GM12878 (cell line): ENCODE results near the gene MT1H. TPM values are rescaled to one million over a fixed set of nuclear protein-coding genes. Genes with fewer than 3 reads are reported as not detected.

Source experiments
- ATAC-seq: fragments of 200-7000 bp; cut with Tn5 transposase; 3 replicates; pipeline ENCODE4 v1.9.1; 2020; ENCODE audit warnings: mild to moderate bottlenecking, moderate library complexity
- BruUV-seq: library from RNA; stranded (reverse); fragments of 400-500 nt; replicated peaks from 2 replicates; lab custom pipeline; 2021; lab: Mats Ljungman, UMichigan
- CTCF ChIA-PET: fragments of 300-600 bp; sonication (Branson Sonifier 250); formaldehyde crosslinking; extraction: SDS; loops from one replicate; lab custom pipeline; 2021; ENCODE audit warnings: inconsistent platforms; lab: Yijun Ruan, JAX
- POLR2A ChIA-PET: fragments of 350-600 bp; formaldehyde crosslinking; extraction: SDS; loops from one replicate; lab custom pipeline; 2021; ENCODE audit warnings: inconsistent platforms; lab: Charles Lee
- RAD21 ChIA-PET: fragments of 300-600 bp; sonication (Branson Sonifier 250); formaldehyde crosslinking; loops from one replicate; lab custom pipeline; 2023; ENCODE audit warnings: antibody characterized with exemption; ENCODE audit not compliant: unreplicated experiment; lab: Charles Lee
- SMC1A ChIA-PET: fragments of 300-600 bp; sonication (Branson Sonifier 250); formaldehyde crosslinking; loops from one replicate; lab custom pipeline; 2023; ENCODE audit not compliant: unreplicated experiment, uncharacterized antibody; lab: Charles Lee
- DNase-seq: peaks from one replicate; pipeline ENCODE4 v3.0.0-alpha.2; 2011; ENCODE audit warnings: low read depth, low spot score
- FAIRE-seq: peaks from 3 replicates; lab custom pipeline; 2011; peaks lifted over from hg19 to GRCh38; lab: Jason Lieb, UNC
- H2AFZ ChIP-seq: 2 replicates; pipeline ENCODE4 v1.6.0; 2011; ENCODE audit warnings: low read depth, low read length, control low read depth; ENCODE audit not compliant: control insufficient read depth
- H3K27ac ChIP-seq: 2 replicates; pipeline ENCODE4 v1.5.1; 2011; ENCODE audit warnings: control low read depth; ENCODE audit not compliant: control insufficient read depth, insufficient read depth
- H3K27me3 ChIP-seq, 2 experiments: replicated peaks in 1 of 2; 2 replicates each; pipeline versions ENCODE4 v1.6.0 to v1.6.1; 2011; ENCODE audit warnings: low read length in 1 of 2; ENCODE audit not compliant: control insufficient read depth in 2 of 2, insufficient read depth in 2 of 2
- H3K36me3 ChIP-seq, 2 experiments: 2 replicates each; pipeline ENCODE4 v1.5.1; 2011; ENCODE audit warnings: low read length in 1 of 2; ENCODE audit not compliant: control insufficient read depth in 2 of 2, insufficient read depth in 2 of 2
- H3K4me1 ChIP-seq: 2 replicates; pipeline ENCODE4 v1.6.1; 2011; ENCODE audit warnings: mild to moderate bottlenecking, low read length, moderate library complexity, mixed read lengths; ENCODE audit not compliant: control insufficient read depth, insufficient read depth
- H3K4me2 ChIP-seq: 2 replicates; pipeline ENCODE4 v1.6.0; 2011; ENCODE audit warnings: control low read depth; ENCODE audit not compliant: control insufficient read depth, insufficient read depth
- H3K4me3 ChIP-seq: fragments of 200-600 bp; sonication (generic); 2 replicates; pipeline ENCODE4 v1.5.1; 2016
- H3K79me2 ChIP-seq: 2 replicates; pipeline ENCODE4 v1.6.0; 2011; ENCODE audit warnings: low read length; ENCODE audit not compliant: control insufficient read depth, insufficient read depth
- H3K9ac ChIP-seq: 2 replicates; pipeline ENCODE4 v1.8.0; 2011; ENCODE audit warnings: low read length, control low read depth, mixed read lengths; ENCODE audit not compliant: control insufficient read depth, insufficient read depth
- H3K9me3 ChIP-seq: replicated peaks from 3 replicates; pipeline ENCODE4 v1.5.1; 2011; ENCODE audit warnings: mild to moderate bottlenecking, low read length; ENCODE audit not compliant: control insufficient read depth, insufficient read depth
- H4K20me1 ChIP-seq: 2 replicates; pipeline ENCODE4 v1.6.0; 2011; ENCODE audit not compliant: control insufficient read depth, insufficient read depth
- WGBS: methylation state at CpG from one replicate; pipeline ENCODE4 v1.1.6; 2016; ENCODE audit warnings: low lambda C conversion rate; ENCODE audit not compliant: insufficient replicate concordance, insufficient coverage; ENCODE audit errors: missing lambda C conversion rate; 5-methylcytosine and 5-hydroxymethylcytosine counted together
- in situ Hi-C: fragments of 300-500 bp; cut with MboI; formaldehyde crosslinking; loops from 9 replicates; pipeline ENCODE4 v1.14.3; 2018; ENCODE audit warnings: mixed read lengths
- intact Hi-C: fragments of 100-400 bp; cut with micrococcal nuclease; formaldehyde crosslinking; loops from one replicate; pipeline ENCODE4 v1.14.2; 2022; ENCODE audit not compliant: unreplicated experiment
- polyA plus RNA-seq, 11 experiments: library from polyadenylated mRNA; depleted of rRNA in 4 of 11; unstranded in 6 of 11; stranded (reverse) in 5 of 11; fragments of >200 nt; fragmentation: Nextera tagmentation in 4 of 11; fragmentation: Illumina TruSeq in 1 of 11; extraction: Ambion mirVana in 4 of 11; extraction: Trizol in 1 of 11; gene quantifications; 1 replicate in 1 of 11; 2 replicates in 10 of 11; pipeline versions ENCODE4 v1.2.1 to v1.2.3, GENCODE V29; 2011 to 2016; ENCODE audit warnings: inconsistent platforms in 2 of 11, missing spikeins in 2 of 11, low read depth in 1 of 11
- total RNA-seq, 4 experiments: library from RNA; depleted of rRNA in 3 of 4; stranded (reverse); fragments of >200 nt in 3 of 4; fragmentation: Illumina TruSeq in 1 of 4; extraction: Trizol in 1 of 4; gene quantifications; 2 replicates each; pipeline versions ENCODE4 v1.2.1 to v1.2.3, GENCODE V29; 2013 to 2021
- TF ChIP-seq, protein P1 (sequence below): IDR thresholded peaks from 2 replicates; pipeline ENCODE4 v1.6.1; 2012; ENCODE audit warnings: improper control_type of control experiment, low read depth, low read length; ENCODE audit not compliant: insufficient replicate concordance
- TF ChIP-seq, protein P2 (sequence below): IDR thresholded peaks from 2 replicates; pipeline ENCODE4 v1.6.1; 2012; ENCODE audit warnings: mild to moderate bottlenecking, low read depth, low read length
- TF ChIP-seq, protein P3 (sequence below): IDR thresholded peaks from 2 replicates; pipeline ENCODE4 v1.6.1; 2011; ENCODE audit warnings: borderline replicate concordance, low read depth, mild to moderate bottlenecking, moderate library complexity, mixed read lengths, low read length; ENCODE audit not compliant: insufficient read depth; ENCODE audit errors: extremely low read length

MT1H gene
- total and polyA plus RNA-seq, 10 of the 15 experiments (the other 5 are each of a cell fraction or from before 2014, with no cell fraction given), result 0.40 to 6.0 (median 1.1) TPM; not detected in 2

DNA sequence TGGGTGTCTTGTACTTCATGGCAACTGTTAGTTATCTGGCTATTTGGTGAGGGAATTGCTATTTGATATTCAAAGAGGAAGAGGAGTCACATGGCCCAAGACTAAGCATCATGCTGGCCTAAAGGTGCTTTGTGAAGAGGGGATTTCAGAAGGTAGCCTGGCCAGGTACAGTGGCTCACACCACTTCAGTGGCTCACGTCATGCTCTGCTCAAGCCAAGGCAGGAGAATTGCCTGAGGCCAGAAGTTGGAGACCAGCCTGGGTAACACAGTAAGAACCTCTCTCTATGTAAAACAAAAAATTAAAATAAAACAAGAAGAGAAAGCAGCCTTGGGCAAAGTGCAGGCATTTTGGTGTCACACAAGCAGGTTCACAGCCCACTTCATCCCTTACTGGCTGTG is 24.3 kb upstream of the MT1H start (continued):
- TF ChIP-seq, protein P1, sequence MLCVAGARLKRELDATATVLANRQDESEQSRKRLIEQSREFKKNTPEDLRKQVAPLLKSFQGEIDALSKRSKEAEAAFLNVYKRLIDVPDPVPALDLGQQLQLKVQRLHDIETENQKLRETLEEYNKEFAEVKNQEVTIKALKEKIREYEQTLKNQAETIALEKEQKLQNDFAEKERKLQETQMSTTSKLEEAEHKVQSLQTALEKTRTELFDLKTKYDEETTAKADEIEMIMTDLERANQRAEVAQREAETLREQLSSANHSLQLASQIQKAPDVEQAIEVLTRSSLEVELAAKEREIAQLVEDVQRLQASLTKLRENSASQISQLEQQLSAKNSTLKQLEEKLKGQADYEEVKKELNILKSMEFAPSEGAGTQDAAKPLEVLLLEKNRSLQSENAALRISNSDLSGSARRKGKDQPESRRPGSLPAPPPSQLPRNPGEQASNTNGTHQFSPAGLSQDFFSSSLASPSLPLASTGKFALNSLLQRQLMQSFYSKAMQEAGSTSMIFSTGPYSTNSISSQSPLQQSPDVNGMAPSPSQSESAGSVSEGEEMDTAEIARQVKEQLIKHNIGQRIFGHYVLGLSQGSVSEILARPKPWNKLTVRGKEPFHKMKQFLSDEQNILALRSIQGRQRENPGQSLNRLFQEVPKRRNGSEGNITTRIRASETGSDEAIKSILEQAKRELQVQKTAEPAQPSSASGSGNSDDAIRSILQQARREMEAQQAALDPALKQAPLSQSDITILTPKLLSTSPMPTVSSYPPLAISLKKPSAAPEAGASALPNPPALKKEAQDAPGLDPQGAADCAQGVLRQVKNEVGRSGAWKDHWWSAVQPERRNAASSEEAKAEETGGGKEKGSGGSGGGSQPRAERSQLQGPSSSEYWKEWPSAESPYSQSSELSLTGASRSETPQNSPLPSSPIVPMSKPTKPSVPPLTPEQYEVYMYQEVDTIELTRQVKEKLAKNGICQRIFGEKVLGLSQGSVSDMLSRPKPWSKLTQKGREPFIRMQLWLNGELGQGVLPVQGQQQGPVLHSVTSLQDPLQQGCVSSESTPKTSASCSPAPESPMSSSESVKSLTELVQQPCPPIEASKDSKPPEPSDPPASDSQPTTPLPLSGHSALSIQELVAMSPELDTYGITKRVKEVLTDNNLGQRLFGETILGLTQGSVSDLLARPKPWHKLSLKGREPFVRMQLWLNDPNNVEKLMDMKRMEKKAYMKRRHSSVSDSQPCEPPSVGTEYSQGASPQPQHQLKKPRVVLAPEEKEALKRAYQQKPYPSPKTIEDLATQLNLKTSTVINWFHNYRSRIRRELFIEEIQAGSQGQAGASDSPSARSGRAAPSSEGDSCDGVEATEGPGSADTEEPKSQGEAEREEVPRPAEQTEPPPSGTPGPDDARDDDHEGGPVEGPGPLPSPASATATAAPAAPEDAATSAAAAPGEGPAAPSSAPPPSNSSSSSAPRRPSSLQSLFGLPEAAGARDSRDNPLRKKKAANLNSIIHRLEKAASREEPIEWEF, result no peak

DNA sequence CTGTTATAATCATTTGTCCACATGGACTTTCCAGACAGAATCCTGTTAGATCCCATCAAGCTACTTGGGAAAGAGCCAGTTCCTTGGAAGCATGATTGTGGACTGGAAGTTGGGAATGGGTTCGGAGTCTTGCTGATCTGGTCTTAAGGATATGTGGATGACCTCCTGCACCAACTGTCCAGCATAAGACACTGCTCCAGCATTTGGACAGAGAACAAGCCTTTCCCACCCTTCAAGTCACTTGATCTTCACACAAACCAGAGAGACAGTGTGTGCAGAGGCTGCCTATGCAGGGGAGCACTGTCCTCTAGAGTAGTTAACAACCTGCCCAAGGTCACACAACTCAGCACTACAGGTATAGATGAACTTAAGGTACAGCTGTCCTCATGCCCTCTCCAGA is 23.8 kb upstream of the MT1H start:
- Histone ChIP-seq H3K27me3 (peaks cover 5 to 25% of the 10 kb centered on the region in 2 experiments; a peak in 3 of 4 replicates), H2AFZ (no peak overlapping the region), H3K27ac (no peak overlapping the region), H3K4me1 (no peaks in the 10 kb centered on the region), H3K36me3 (no peaks in the 10 kb centered on the region), H3K9ac (no peak overlapping the region), H3K4me2 (no peak overlapping the region), H4K20me1 (no peaks in the 10 kb centered on the region), H3K79me2 (no peaks in the 10 kb centered on the region), H3K4me3 (no peak overlapping the region), H3K9me3 (no peaks in the 10 kb centered on the region)
- RAD21 ChIA-PET, result no interaction called here
- WGBS, result 8% methylated on average over 1 of the region's 1 CpG
- no TSS peak for BruUV-seq
- ATAC-seq (no peak), DNase-seq (no peak), FAIRE-seq (no peak)
- CTCF ChIA-PET, result no interaction called here
- intact Hi-C loops (no loop called here), in situ Hi-C loops (no loop called here)
- POLR2A ChIA-PET, result no interaction called here
- TF ChIP-seq, protein P2, sequence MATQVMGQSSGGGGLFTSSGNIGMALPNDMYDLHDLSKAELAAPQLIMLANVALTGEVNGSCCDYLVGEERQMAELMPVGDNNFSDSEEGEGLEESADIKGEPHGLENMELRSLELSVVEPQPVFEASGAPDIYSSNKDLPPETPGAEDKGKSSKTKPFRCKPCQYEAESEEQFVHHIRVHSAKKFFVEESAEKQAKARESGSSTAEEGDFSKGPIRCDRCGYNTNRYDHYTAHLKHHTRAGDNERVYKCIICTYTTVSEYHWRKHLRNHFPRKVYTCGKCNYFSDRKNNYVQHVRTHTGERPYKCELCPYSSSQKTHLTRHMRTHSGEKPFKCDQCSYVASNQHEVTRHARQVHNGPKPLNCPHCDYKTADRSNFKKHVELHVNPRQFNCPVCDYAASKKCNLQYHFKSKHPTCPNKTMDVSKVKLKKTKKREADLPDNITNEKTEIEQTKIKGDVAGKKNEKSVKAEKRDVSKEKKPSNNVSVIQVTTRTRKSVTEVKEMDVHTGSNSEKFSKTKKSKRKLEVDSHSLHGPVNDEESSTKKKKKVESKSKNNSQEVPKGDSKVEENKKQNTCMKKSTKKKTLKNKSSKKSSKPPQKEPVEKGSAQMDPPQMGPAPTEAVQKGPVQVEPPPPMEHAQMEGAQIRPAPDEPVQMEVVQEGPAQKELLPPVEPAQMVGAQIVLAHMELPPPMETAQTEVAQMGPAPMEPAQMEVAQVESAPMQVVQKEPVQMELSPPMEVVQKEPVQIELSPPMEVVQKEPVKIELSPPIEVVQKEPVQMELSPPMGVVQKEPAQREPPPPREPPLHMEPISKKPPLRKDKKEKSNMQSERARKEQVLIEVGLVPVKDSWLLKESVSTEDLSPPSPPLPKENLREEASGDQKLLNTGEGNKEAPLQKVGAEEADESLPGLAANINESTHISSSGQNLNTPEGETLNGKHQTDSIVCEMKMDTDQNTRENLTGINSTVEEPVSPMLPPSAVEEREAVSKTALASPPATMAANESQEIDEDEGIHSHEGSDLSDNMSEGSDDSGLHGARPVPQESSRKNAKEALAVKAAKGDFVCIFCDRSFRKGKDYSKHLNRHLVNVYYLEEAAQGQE, result peak; percentile 20; the same call in 1 of the 2 replicates
- TF ChIP-seq, protein P3, sequence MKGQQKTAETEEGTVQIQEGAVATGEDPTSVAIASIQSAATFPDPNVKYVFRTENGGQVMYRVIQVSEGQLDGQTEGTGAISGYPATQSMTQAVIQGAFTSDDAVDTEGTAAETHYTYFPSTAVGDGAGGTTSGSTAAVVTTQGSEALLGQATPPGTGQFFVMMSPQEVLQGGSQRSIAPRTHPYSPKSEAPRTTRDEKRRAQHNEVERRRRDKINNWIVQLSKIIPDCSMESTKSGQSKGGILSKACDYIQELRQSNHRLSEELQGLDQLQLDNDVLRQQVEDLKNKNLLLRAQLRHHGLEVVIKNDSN, result no peak
- SMC1A ChIA-PET, result interaction anchor here (0.9 kb wide), 1 partner anchor 44 kb away, joined by 3 read pairs; no protein-coding TSS in a partner anchor
